H1 (cell line): Measurements from ENCODE around the gene WNT1.

Experiments used
- CBX8 ChIP-seq: fragments of 300-800, 300-1000 bp; sonication (generic); IDR thresholded peaks from 2 replicates; pipeline ENCODE4 v1.7.1; 2016; ENCODE audit warnings: low read depth, low read length, borderline replicate concordance
- CTCF ChIP-seq, 3 experiments: IDR thresholded peaks; 1 replicate in 2 of 3; 2 replicates in 1 of 3; pipeline versions ENCODE4 v1.5.1 to v1.6.1; 2011; ENCODE audit warnings: low read length in 3 of 3, mild to moderate bottlenecking in 3 of 3, inconsistent platforms in 2 of 3, low read depth in 1 of 3, moderate library complexity in 1 of 3; ENCODE audit not compliant: insufficient read depth in 1 of 3; ENCODE audit errors: control extremely low read depth in 1 of 3
- EZH2 ChIP-seq: fragments of 200-600 bp; sonication (generic); IDR thresholded peaks from 2 replicates; pipeline ENCODE4 v1.7.1; 2012; ENCODE audit warnings: low read depth, mild to moderate bottlenecking, moderate library complexity, low read length, inconsistent platforms; ENCODE audit not compliant: severe bottlenecking
- SIN3A ChIP-seq, 2 experiments: IDR thresholded peaks in 1 of 2; conservative IDR thresholded peaks in 1 of 2; 2 replicates each; pipeline ENCODE4 v1.6.1; 2011 to 2012; ENCODE audit warnings: low read length in 2 of 2, improper control_type of control experiment in 1 of 2, low read depth in 1 of 2, mild to moderate bottlenecking in 1 of 2
- YY1 ChIP-seq: IDR thresholded peaks from 2 replicates; pipeline ENCODE4 v1.6.1; 2011; ENCODE audit warnings: low read depth, mild to moderate bottlenecking, low read length

GRCh38 chr12:49027846-49028555, 49.9 kb downstream of the WNT1 start:
- TF ChIP-seq CTCF (IDR thresholded peaks at IDR 0.05; ENCODE audit: control extremely low read depth in 1 of 3, insufficient read depth in 1 of 3, low read depth in 1 of 3, low read length in 3 of 3) (no peak), SIN3A (conservative IDR thresholded peaks at IDR 0.05 in 1 of 2, IDR thresholded peaks at IDR 0.05 in 1 of 2; ENCODE audit: low read depth in 1 of 2, low read length in 2 of 2) (no peak), EZH2 (no peak), CBX8 (no peak), YY1 (no peak)
